PC-3 (cell line): Measurements from ENCODE around the gene SAP25.

Source experiments
- CTCF ChIP-seq: fragments of 300-600 bp; sonication (generic); conservative IDR thresholded peaks from 2 replicates; pipeline ENCODE4 v1.5.1; 2017; ENCODE audit warnings: antibody characterized with exemption, low read depth, mild to moderate bottlenecking, low read length
- EZH2 ChIP-seq: fragments of 300-600 bp; sonication (generic); IDR thresholded peaks from one replicate; pipeline ENCODE4 v1.6.1; 2017; ENCODE audit warnings: antibody characterized with exemption, mild to moderate bottlenecking, low read length; ENCODE audit not compliant: unreplicated experiment
- EZH2phosphoT487 ChIP-seq: fragments of 300-600 bp; sonication (generic); IDR thresholded peaks from 2 replicates; pipeline ENCODE4 v1.6.1; 2018; ENCODE audit warnings: mild to moderate bottlenecking, antibody characterized with exemption, low read length, borderline replicate concordance

GRCh38 chr7:100599911-100600729 lies 26.4 kb upstream of the SAP25 start:
- TF ChIP-seq CTCF (0 out of 2 replicates have a peak, but pooled peaks have one; percentile 11), EZH2phosphoT487 (no peak), EZH2 (no peak)
